K562 (cell line): ENCODE results near the gene TMEM135. TPM values are rescaled to one million over a fixed set of nuclear protein-coding genes. Genes with fewer than 3 reads are reported as not detected.

Source experiments
- ATAC-seq: fragments of 200-7000 bp; cut with Tn5 transposase; 3 replicates; pipeline ENCODE4 v1.9.1; 2020; ENCODE audit warnings: moderate library complexity
- BruUV-seq: library from RNA; stranded (reverse); fragments of 400-500 nt; replicated peaks from 2 replicates; lab custom pipeline; 2021; lab: Mats Ljungman, UMichigan
- CTCF ChIA-PET: fragments of 300-600 bp; formaldehyde crosslinking; extraction: SDS; loops from one replicate; lab custom pipeline; 2021; ENCODE audit warnings: low intra/inter-chr PET ratio; lab: Yijun Ruan, JAX
- POLR2A ChIA-PET: fragments of 300-600, 350-650 bp; sonication (Branson Sonifier 250); formaldehyde crosslinking; extraction: SDS; loops from one replicate; lab custom pipeline; 2021; ENCODE audit warnings: antibody characterized with exemption, inconsistent platforms; lab: Yijun Ruan, JAX
- DNase-seq, 4 experiments: peaks; one replicate each; pipeline versions ENCODE4 v3.0.0 to v3.0.0-alpha.2; 2011 to 2018; ENCODE audit warnings: low spot score in 3 of 4, mixed read lengths in 3 of 4; ENCODE audit errors: extremely low read depth in 1 of 4
- FAIRE-seq: peaks from 2 replicates; lab custom pipeline; 2011; peaks lifted over from hg19 to GRCh38; lab: Jason Lieb, UNC
- H2AFZ ChIP-seq: 2 replicates; pipeline ENCODE4 v1.6.0; 2011; ENCODE audit warnings: low read depth, low read length, control low read depth, inconsistent platforms
- H3K27ac ChIP-seq: fragments of 200-600 bp; 3 replicates; pipeline ENCODE4 v1.8.0; 2011; ENCODE audit warnings: low read depth, mild to moderate bottlenecking, control low read depth, inconsistent platforms, low read length, moderate library complexity, mixed read lengths; ENCODE audit errors: extremely low read depth
- H3K27me3 ChIP-seq, 2 experiments: fragments of 300-600 bp in 1 of 2; 2 replicates in 1 of 2; 3 replicates in 1 of 2; pipeline versions ENCODE4 v1.6.0 to v1.8.0; 2011; ENCODE audit warnings: inconsistent platforms in 2 of 2, low read length in 2 of 2, mild to moderate bottlenecking in 1 of 2, mixed read lengths in 1 of 2, moderate library complexity in 1 of 2; ENCODE audit not compliant: control insufficient read depth in 2 of 2, insufficient read depth in 2 of 2
- H3K36me3 ChIP-seq: fragments of 300-600 bp; 3 replicates; pipeline ENCODE4 v1.8.0; 2011; ENCODE audit warnings: mild to moderate bottlenecking, low read length, inconsistent platforms; ENCODE audit not compliant: control insufficient read depth, insufficient read depth
- H3K4me1 ChIP-seq, 2 experiments: fragments of 200-600 bp in 1 of 2; replicated peaks in 1 of 2; 2 replicates in 1 of 2; 3 replicates in 1 of 2; pipeline versions ENCODE4 v1.5.1 to v1.8.0; 2011; ENCODE audit warnings: inconsistent platforms in 2 of 2, low read length in 2 of 2, mild to moderate bottlenecking in 1 of 2, mixed read lengths in 1 of 2, moderate library complexity in 1 of 2; ENCODE audit not compliant: control insufficient read depth in 2 of 2, insufficient read depth in 2 of 2
- H3K4me2 ChIP-seq: 2 replicates; pipeline ENCODE4 v1.6.1; 2011; ENCODE audit warnings: low read length, control low read depth, inconsistent platforms, mixed read lengths; ENCODE audit not compliant: insufficient read depth
- H3K4me3 ChIP-seq: fragments of 200-600 bp; sonication (generic), shearing (Covaris generic); 2 replicates; pipeline ENCODE4 v1.5.1; 2016; ENCODE audit warnings: control low read depth, inconsistent platforms
- H3K79me2 ChIP-seq: fragments of 200-600 bp; 3 replicates; pipeline ENCODE4 v1.8.0; 2011; ENCODE audit warnings: low read length, inconsistent platforms; ENCODE audit not compliant: control insufficient read depth, insufficient read depth
- H3K9ac ChIP-seq, 2 experiments: 2 replicates each; pipeline versions ENCODE4 v1.6.0 to v1.6.1; 2011; ENCODE audit warnings: low read depth in 2 of 2, low read length in 2 of 2, control low read depth in 1 of 2, inconsistent platforms in 1 of 2, mild to moderate bottlenecking in 1 of 2, mixed read lengths in 1 of 2; ENCODE audit not compliant: insufficient read depth in 1 of 2
- H3K9me1 ChIP-seq: one replicate; pipeline ENCODE4 v1.6.0; 2011; ENCODE audit warnings: inconsistent platforms, mild to moderate bottlenecking, low read length, moderate library complexity; ENCODE audit not compliant: control insufficient read depth, insufficient read depth
- H3K9me3 ChIP-seq: replicated peaks from 2 replicates; pipeline ENCODE4 v1.5.1; 2011; ENCODE audit warnings: low read depth, low read length, inconsistent platforms; ENCODE audit not compliant: control insufficient read depth, insufficient read depth
- H4K20me1 ChIP-seq: replicated peaks from 2 replicates; pipeline ENCODE4 v1.6.1; 2011; ENCODE audit warnings: low read length, inconsistent platforms, mixed read lengths; ENCODE audit not compliant: control insufficient read depth, insufficient read depth
- ARID2 ChIP-seq: fragments of 450-650 bp; IDR thresholded peaks from 2 replicates; pipeline ENCODE4 v1.6.1; 2017; ENCODE audit warnings: antibody characterized with exemption, mild to moderate bottlenecking
- ATF3 ChIP-seq, 2 experiments: fragments of 450-650 bp in 1 of 2; sonication (generic) in 1 of 2; formaldehyde crosslinking in 1 of 2; IDR thresholded peaks in 1 of 2; conservative IDR thresholded peaks in 1 of 2; 2 replicates each; pipeline versions ENCODE4 v1.6.1 to v1.8.1; 2016 to 2023; ENCODE audit warnings: mild to moderate bottlenecking in 2 of 2, moderate library complexity in 2 of 2, inconsistent platforms in 1 of 2, missing genetic modification reagents in 1 of 2
- BCL6 ChIP-seq: fragments of 250-450 bp; sonication (Bioruptor Pico); IDR thresholded peaks from 2 replicates; pipeline ENCODE4 v1.4.0; 2020
- CEBPB ChIP-seq: fragments of 450-650 bp; IDR thresholded peaks from 2 replicates; pipeline ENCODE4 v1.6.1; 2016; ENCODE audit warnings: missing genetic modification characterization, missing compliant biosample characterization
- CEBPG ChIP-seq, 3 experiments: fragments of 200-800 bp in 1 of 3; sonication (Bioruptor generic) in 1 of 3; sonication (generic) in 1 of 3; formaldehyde crosslinking in 1 of 3; IDR thresholded peaks in 2 of 3; conservative IDR thresholded peaks in 1 of 3; 2 replicates each; pipeline versions ENCODE4 v1.6.1 to v1.8.0; 2016 to 2022; ENCODE audit warnings: missing compliant biosample characterization in 2 of 3, missing genetic modification characterization in 2 of 3, mild to moderate bottlenecking in 1 of 3, missing genetic modification reagents in 1 of 3
- DNMT1 ChIP-seq: fragments of 450-650 bp; IDR thresholded peaks from 2 replicates; pipeline ENCODE4 v1.6.1; 2016; ENCODE audit warnings: antibody characterized with exemption, mild to moderate bottlenecking
- EGR1 ChIP-seq: fragments of 450-650 bp; conservative IDR thresholded peaks from 2 replicates; pipeline ENCODE4 v1.6.1; 2017; ENCODE audit warnings: mild to moderate bottlenecking
- GATA2 ChIP-seq: sonication (generic); formaldehyde crosslinking; IDR thresholded peaks from 2 replicates; pipeline ENCODE4 v1.4.0; 2020; ENCODE audit warnings: mild to moderate bottlenecking, missing genetic modification reagents
- JUND ChIP-seq, 2 experiments: IDR thresholded peaks; 2 replicates in 1 of 2; 3 replicates in 1 of 2; pipeline ENCODE4 v1.6.1; 2011; ENCODE audit warnings: borderline replicate concordance in 2 of 2, low read depth in 2 of 2, low read length in 2 of 2, improper control_type of control experiment in 1 of 2, missing biosample characterization in 1 of 2, missing genetic modification characterization in 1 of 2, missing genetic modification reagents in 1 of 2
- PTBP1 ChIP-seq: fragments of 200-400 bp; formaldehyde crosslinking; IDR thresholded peaks from 2 replicates; pipeline ENCODE4 v1.6.1; 2017; ENCODE audit warnings: low read depth, low read length
- RNF219 ChIP-seq: fragments of 250-450 bp; sonication (Bioruptor Pico); IDR thresholded peaks from 2 replicates; pipeline ENCODE4 v1.5.0; 2022; ENCODE audit warnings: mild to moderate bottlenecking
- SMAD4 ChIP-seq: fragments of 250-450 bp; sonication (Bioruptor Pico); conservative IDR thresholded peaks from 2 replicates; pipeline ENCODE4 v1.8.0; 2021; ENCODE audit warnings: inconsistent platforms, mild to moderate bottlenecking, moderate library complexity
- TEAD4 ChIP-seq, 2 experiments: sonication (generic) in 1 of 2; formaldehyde crosslinking in 1 of 2; IDR thresholded peaks; 2 replicates each; pipeline versions ENCODE4 v1.6.1 to v1.8.0; 2012 to 2022; ENCODE audit warnings: borderline replicate concordance in 1 of 2, inconsistent platforms in 1 of 2, low read length in 1 of 2, mild to moderate bottlenecking in 1 of 2, missing genetic modification reagents in 1 of 2
- ZNF212 ChIP-seq: fragments of 450-650 bp; formaldehyde crosslinking; IDR thresholded peaks from 2 replicates; pipeline ENCODE4 v1.4.0; 2020; ENCODE audit warnings: mild to moderate bottlenecking
- ZNF707 ChIP-seq: fragments of 250-450 bp; sonication (Bioruptor Pico); conservative IDR thresholded peaks from 2 replicates; pipeline ENCODE4 v1.8.0; 2022; ENCODE audit warnings: inconsistent platforms, mild to moderate bottlenecking, moderate library complexity
- WGBS: fragments of 100-300 bp; shearing (Covaris generic); methylation state at CpG from one replicate; pipeline ENCODE4 v1.1.6; 2016; ENCODE audit warnings: low coverage, mixed read lengths; ENCODE audit not compliant: insufficient coverage; ENCODE audit errors: missing lambda C conversion rate; 5-methylcytosine and 5-hydroxymethylcytosine counted together
- in situ Hi-C: fragments of 300-500 bp; cut with MboI; formaldehyde crosslinking; loops from 4 replicates; pipeline ENCODE4 v1.15.0; 2018; ENCODE audit warnings: inconsistent platforms, mixed read lengths
- intact Hi-C: fragments of 100-400 bp; cut with micrococcal nuclease; formaldehyde crosslinking; loops from 2 replicates; pipeline ENCODE4 v1.14.2; 2022
- polyA plus RNA-seq, 8 experiments: library from polyadenylated mRNA; depleted of rRNA in 4 of 8; stranded (reverse) in 5 of 8; unstranded in 3 of 8; fragments of >200 nt; fragmentation: Nextera tagmentation in 2 of 8; fragmentation: Illumina TruSeq in 1 of 8; extraction: Ambion mirVana in 2 of 8; extraction: Trizol in 1 of 8; gene quantifications; 2 replicates each; pipeline versions ENCODE4 v1.2.1 to v1.2.3, GENCODE V29; 2011 to 2014; ENCODE audit warnings: inconsistent platforms in 1 of 8, missing spikeins in 1 of 8
- total RNA-seq, 7 experiments: library from RNA; depleted of rRNA in 6 of 7; stranded (reverse); fragments of >200 nt in 6 of 7; fragmentation: Illumina TruSeq in 2 of 7; extraction: Trizol in 2 of 7; gene quantifications; 2 replicates each; pipeline versions ENCODE4 v1.2.1 to v1.2.3, GENCODE V29; 2011 to 2021; ENCODE audit warnings: low replicate concordance in 1 of 7

TMEM135 gene
- total and polyA plus RNA-seq, 9 of the 15 experiments (the other 6 are each of a cell fraction or from before 2014, with no cell fraction given): 17.3 to 53.6 (median 24.9) TPM

GRCh38 chr11:86990515-86990914 lies 47.2 kb upstream of the TMEM135 start:
- H3K9me1 ChIP-seq: no peaks in the 10 kb centered on the region
- no peak for DNase-seq
- no peak overlapping the region for H3K27ac ChIP-seq
- H2AFZ ChIP-seq: peak overlapping the region; percentile 32; the same call in 1 of the 2 replicates
- no peaks in the 10 kb centered on the region for H3K79me2 ChIP-seq
- H3K9me3 ChIP-seq: no peaks in the 10 kb centered on the region
- H3K27me3 ChIP-seq: no peaks in the 10 kb centered on the region
- peak; percentile 14; the same call in 2 of the 3 replicates for ATAC-seq
- WGBS: 11% methylated on average over 3 of the region's 3 CpGs
- no peak for FAIRE-seq
- POLR2A ChIA-PET: interaction anchor here (0.6 to 1.2 kb wide), 2 partner anchors 9 to 234 kb away, joined by 3 to 4 read pairs; no protein-coding TSS in a partner anchor
- TF ChIP-seq PTBP1 (no peak), BCL6 (no peak), TEAD4 (IDR thresholded peaks at IDR 0.05; ENCODE audit: low read length) (peak; percentile 35; the same call in 1 of the 2 replicates), TEAD4 (CRISPR knock-in tag; IDR thresholded peaks at IDR 0.05; ENCODE audit: borderline replicate concordance) (no peak), CEBPG (CRISPR knock-in tag; IDR thresholded peaks at IDR 0.05) (no peak), CEBPG (tag; conservative IDR thresholded peaks at IDR 0.05 in 1 of 2, IDR thresholded peaks at IDR 0.05 in 1 of 2) (peak; percentile 44 to 67; a peak in 2 of 4 replicates), RNF219 (no peak), ZNF707 (CRISPR knock-in tag) (no peak), EGR1 (no peak), SMAD4 (no peak), DNMT1 (no peak), ZNF212 (CRISPR knock-in tag) (no peak), ATF3 (IDR thresholded peaks at IDR 0.05) (peak; percentile 48; the same call in 1 of the 2 replicates), ATF3 (CRISPR knock-in tag; conservative IDR thresholded peaks at IDR 0.05) (no peak), GATA2 (CRISPR knock-in tag) (no peak), CEBPB (tag) (peak; percentile 54), ARID2 (no peak), JUND (IDR thresholded peaks at IDR 0.05; ENCODE audit: borderline replicate concordance, low read depth, low read length) (no peak), JUND (tag; IDR thresholded peaks at IDR 0.05; ENCODE audit: borderline replicate concordance, low read depth, low read length) (0 out of 3 replicates have a peak, but pooled peaks have one; percentile 28)
- H3K9ac ChIP-seq: no peak overlapping the region
- no peaks in the 10 kb centered on the region for H4K20me1 ChIP-seq
- no peak overlapping the region for H3K4me2 ChIP-seq
- H3K4me1 ChIP-seq: peaks cover 0 to 7% of the 10 kb centered on the region in 2 experiments; a peak in 3 of 5 replicates
- H3K4me3 ChIP-seq: no peak overlapping the region
- H3K36me3 ChIP-seq: no peaks in the 10 kb centered on the region
- CTCF ChIA-PET: no interaction called here
- BruUV-seq: no TSS peak
- in situ Hi-C loops: no loop called here
- intact Hi-C loops: no loop called here
